Activated naive CD4-positive, alpha-beta T cell treated with Interleukin-2 at 50 U/mL for 16 hours (primary cell): Measurements from ENCODE around the gene TRIM61.
"Not testable (repeated sequence)": the region's sequence is repeated elsewhere in the genome, so short reads cannot be mapped to it uniquely, and the experiment has no call there.

Experiments used
- DNase-seq: peaks from one replicate; pipeline ENCODE4 v3.0.0-alpha.2; 2020

Gene TRIM61

DNA sequence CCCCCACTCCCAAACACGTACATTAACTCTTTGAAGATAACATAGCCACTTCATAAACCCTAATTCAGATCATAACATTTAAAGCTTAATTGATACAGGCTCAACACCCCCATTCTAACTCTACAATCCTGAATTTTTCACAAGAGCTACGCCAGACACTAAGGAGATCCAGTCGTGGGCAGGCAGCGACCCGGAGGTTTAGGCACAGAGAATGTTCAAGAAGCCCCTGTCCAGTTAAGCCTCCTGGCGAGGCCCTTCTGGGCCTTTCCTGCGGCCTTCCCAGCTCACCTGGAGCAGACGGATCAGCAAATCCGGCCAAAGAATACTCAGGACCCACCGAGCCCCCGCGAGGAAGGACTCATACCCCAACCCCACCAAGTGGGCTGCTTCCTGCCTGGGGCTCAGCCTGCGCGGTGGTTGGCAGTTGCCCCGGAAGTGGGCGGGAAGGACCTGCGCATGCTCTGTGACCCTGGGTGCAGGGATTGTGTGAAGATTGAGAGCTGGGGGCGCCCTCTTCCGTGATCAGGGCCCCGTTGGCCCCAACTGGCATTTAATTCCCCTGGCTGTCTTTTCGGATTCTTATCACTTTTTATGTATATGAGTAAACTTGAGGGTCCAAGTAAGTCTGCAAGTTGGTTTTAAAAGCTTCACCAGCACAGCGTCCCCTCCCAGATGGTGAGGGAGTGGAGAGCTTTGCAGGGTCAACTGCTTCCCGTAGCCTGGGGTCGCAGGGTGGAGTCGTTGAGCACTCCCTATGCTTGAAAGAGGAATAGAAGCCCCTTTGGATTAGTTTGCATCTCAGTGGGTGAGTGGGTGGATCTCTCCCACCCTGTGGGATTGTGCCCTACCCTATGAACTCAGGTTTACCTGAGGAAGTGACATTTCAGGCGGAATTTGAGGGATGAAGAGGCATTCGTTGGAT lies at the start of gene TRIM61:
TSS of gene TRIM61 (minus strand) at position 415 of the 922 bp plus-strand sequence. CDS start 7,655 bp downstream, outside the sequence.
- peak; percentile 15 for DNase-seq

DNA sequence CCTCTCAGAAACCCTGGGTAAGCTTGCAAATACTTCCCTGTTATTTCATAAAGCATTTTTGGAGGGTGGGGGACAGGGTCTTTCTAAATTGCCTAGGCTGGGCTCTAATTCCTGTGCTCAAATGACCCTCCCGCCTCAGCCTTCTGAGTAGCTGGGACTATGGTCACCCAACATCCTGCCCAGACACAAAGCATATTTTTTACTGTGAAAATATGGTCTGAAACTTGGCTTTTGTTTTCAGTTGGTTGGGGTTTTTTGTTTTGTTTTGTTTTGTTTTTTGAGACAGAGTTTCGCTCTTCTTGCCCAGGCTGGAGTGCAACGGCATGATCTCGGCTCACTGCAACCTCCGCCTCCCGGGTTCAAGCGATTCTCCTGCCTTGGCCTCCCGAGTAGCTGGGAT lies 48.3 kb upstream of the TRIM61 start:
- DNase-seq = not testable (repeated sequence)

DNA sequence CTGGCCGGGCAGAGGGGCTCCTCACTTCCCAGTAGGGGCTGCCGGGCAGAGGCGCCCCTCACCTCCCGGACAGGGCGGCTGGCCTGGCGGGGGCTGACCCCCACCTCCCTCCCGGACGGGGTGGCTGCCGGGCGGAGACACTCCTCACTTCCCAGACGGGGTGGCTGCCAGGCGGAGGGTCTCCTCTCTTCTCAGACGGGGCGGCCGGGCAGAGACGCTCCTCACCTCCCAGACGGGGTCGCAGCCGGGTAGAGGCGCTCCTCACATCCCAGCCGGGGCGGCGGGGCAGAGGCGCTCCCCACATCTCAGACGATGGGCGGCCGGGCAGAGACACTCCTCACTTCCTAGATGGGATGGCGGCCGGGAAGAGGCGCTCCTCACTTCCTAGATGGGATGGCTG lies 42.5 kb upstream of the TRIM61 start:
- not testable (repeated sequence) for DNase-seq

DNA sequence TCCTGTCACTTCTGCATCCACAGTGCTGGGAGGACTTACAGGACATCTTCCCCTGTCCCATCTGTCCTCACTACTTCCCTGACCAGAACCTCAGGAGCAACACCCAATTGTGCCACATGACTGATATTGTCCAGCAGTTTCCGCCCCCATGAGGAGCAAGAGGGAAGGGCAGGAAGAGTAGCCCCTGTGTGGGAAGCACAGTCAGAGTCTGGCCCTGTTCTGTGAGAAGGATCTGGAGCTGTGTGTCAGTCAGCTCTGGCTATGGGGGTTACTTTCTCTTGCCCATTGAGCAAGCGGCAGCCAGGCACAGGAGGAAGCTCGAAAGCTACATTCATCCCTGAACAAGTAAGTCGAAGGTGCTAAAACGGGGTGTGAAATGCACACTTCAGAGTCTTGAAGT lies 39.5 kb upstream of the TRIM61 start:
- no peak for DNase-seq

DNA sequence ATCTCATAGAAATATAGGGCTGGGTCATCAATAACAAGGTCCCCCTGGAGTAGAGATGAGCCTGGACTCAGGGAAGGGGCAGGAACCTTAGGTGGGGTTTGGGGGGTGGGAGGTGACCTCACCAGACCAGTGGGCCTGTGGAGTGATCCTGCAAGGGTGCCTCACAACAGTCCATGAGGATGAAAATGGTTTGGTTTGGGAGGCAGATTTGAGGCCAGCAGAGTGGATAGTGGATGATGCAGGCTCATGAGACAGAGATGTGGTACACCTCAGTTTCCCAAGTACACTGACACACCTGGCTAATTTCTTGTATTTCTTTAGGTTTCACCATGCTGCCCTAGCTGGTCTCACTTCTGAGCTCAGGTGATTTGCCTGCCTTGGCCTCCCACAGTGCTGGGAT lies 36.2 kb upstream of the TRIM61 start:
- no peak for DNase-seq

DNA sequence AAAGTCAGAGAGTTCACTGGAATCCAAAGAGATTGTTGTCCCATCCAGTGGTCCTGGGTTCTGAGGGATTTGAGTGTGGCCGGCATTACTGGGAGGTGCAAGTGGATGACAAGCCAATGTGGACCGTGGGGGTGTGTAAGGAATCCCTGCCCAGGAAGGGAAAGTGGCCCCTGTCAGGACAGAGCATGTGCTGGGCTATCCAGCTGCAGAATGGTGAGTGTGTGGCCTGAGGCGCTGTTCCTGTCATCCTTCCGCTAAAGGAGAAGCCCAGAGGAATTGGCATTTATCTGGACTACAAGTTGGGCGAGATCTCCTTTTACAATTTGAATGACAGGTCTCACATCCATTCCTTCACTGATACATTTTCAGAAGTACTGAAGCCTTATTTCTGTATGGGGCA lies 33.9 kb upstream of the TRIM61 start:
- no peak for DNase-seq

DNA sequence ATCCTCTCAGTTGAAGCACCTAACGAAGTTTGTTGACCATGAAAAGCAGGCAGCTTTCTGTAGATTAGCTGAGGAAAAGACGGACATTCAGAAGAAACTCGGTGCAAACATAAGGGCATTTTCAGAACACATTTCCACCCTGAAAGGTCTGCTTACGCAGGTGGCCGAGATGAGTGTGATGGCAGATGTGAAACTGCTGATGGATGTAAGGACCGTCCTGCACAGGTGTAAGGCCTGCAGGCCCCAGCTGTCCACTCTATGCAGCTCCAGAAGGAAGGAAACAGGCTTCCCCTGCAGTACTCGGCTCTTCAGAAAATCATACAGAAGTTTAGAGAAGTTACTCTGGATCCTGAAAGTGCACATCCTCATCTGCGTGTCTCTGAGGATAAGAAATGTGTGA lies 33.5 kb upstream of the TRIM61 start:
- no peak for DNase-seq

DNA sequence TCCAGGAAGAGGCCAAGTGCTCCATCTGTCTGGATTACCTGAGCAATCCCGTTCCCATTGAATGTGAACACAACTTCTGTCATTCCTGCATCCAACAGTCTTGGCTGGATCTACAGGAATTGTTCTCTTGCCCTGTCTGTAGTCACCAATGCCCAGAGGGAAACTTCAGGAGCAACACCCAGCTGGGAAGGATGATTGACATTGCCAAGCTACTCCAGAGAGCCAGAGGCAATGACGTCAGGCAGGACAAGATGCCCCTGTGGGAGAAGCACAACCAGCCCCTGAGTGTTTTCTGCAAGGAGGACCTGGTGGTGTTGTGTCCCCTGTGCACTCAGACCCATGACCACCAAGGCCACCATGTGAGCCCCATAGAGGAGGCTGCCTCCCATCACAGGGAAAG lies 33.0 kb upstream of the TRIM61 start:
- no peak for DNase-seq

DNA sequence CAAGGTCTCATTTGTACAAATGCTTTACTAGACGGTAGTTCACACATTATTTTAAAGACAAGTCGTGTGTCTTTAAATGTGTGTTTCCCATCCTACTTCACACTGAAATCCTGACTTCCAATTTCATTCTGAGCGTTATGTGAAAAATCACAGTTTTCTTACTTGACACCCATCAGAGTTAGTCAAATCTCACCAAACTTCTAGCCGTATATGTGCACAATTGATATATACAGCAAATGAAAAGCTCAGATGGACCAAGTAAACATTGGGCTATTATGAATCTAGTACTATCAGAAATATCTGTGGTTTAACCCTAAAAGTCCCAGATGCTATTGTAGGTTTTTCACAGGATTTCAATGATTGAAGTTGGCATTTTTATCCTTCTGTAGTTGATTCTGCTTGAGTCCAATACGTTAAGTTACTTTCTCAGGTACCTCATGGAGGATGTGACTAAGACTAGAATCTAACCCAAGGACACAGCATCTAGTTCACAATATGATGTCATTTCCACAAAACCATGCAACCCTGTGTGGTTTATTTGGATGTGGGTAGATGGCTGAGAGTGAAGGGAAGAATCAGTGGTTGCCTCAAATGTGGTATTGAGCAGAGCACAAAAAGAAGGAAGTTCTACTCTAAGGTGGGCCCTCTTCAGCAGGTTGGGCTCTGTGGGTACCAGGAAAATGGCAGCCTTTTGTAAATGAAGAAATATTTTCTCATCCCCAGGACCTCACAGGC lies 32.2 kb upstream of the TRIM61 start:
- no peak for DNase-seq

DNA sequence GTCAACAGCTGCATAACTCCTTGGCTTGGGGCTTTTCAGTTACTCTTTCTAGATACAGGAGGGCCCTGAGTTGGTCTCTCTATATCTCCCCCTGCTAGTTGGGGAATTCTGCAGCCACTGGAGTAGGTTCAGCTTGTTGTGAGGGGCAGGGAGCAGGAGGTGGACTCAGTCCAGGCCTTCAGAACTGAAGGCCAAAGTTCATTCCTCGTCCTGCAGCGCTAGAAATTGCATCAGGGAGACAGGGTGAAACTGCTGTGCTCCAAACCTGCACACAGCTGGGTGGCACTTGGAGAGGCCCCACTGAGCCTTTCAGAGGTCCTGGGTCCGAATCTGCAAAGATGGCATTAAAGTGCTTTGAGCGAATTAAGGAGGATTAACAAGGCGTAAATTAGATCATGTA lies 29.4 kb upstream of the TRIM61 start:
- no peak for DNase-seq

DNA sequence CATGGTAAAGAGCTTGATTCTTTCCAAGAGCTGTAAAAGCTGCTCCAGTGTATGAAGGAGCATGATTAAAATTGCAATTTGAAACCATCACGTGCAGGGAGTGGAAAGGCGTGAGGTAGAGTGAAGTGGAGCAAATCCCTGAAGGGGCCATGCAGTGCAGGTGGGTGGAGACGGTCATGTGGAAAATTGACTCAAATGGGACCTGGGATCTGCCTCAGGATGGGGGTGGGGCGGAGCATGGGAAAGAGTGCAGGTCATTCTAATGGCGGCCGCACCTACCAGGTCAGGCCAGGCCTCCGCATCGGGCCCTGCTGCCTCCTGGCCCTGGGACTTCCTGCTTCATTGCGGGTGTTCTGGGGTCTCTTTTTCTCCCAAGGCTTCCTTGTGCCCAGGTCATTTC lies 29.0 kb upstream of the TRIM61 start:
- DNase-seq = no peak

DNA sequence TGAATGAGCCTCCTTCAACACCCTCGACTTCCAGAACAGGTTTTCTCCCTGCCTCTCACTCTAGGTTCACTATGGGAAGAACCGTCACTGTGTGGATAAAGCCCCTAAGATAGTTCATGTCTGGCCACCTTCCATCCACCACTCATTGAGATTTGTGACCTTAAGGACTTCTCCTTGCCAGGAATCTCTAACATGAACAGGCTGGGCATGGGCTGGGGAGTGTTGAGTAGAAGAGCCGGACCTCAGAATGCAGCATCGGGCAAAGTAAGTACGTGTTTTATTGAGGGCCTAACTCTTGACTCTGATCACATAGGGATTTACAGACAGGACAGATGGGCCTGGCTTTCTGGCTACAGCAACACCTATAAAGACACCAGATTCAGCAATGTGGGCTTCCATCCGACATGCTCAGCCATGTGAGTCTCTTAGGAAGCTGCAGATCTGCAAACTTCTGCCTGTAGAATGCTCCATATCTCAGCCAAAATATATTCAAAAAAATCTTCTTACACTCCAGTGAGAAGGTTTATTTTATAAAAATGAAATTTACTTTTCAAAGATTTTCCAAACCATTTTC lies 28.0 kb upstream of the TRIM61 start:
- DNase-seq = no peak

DNA sequence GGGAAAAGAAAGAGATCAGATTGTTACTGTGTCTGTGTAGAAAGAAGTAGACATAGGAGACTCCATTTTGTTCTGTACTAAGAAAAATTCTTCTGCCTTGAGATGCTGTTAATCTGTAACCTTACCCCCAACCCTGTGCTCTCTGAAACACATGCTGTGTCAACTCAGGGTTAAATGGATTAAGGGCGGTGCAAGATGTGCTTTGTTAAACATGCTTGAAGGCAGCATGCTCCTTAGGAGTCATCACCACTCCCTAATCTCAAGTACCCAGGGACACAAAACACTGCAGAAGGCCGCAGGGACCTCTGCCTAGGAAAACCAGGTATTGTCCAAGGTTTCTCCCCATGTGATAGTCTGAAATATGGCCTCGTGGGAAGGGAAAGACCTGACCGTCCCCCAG lies 24.5 kb upstream of the TRIM61 start:
- not testable (repeated sequence) for DNase-seq

DNA sequence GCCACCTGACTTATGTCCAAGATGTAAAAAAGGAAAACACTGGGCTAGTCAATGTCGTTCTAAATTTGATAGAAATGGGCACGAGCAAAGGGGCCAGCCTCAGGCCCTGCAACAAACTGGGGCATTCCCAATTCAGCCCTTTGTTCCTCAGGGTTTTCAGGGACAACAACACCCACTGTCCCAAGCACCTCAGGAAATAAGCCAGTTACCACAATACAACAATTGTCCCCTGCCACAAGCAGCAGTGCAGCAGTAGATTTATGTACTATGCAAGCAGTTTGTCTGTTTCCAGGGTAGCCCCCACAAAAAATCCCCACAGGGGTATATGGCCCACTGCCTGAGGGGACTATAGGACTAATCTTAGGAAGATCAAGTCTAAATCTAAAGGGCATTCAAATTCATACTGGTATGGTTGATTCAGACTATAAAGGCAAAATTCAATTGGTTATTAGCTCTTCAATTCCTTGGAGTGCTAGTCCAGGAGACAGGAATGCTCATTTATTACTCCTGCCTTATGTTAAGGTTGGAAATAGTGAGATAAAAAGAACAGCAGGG lies 21.1 kb upstream of the TRIM61 start:
- DNase-seq = not testable (repeated sequence)

DNA sequence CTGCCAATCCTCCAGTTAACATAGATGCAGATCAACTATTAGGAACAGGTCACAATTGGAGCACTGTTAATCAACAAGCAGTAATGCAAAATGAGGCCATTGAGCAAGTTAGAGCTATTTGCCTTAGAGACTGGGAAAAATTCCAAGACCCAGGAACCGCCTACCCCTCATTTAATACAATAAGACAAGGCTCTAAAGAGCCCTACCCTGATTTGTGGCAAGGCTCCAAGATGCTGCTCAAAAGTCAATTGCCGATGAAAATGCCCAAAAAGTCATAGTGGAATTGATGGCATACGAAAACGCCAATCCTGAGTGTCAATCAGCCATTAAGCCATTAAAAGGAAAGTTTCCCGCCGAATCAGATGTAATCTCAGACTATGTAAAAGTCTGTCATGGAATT lies 20.5 kb upstream of the TRIM61 start:
- DNase-seq = no peak

DNA sequence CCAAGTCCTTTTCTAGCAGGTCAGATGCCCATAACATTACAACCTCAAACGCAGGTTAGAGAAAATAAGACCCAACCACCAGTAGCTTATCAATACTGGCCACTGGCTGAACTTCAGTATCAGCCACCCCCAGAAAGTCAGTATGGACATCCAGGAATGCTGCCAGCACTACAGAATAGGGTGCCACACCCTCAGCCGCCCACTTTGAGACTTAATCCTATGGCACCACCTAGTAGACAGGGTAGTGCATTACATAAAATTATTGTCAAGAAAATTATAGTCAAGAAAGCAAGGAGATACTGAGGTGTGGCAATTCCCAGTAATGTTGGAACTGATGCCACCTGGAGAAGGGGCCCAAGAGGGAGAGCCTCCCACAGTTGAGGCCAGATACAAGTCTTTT lies 19.9 kb upstream of the TRIM61 start:
- no peak for DNase-seq

DNA sequence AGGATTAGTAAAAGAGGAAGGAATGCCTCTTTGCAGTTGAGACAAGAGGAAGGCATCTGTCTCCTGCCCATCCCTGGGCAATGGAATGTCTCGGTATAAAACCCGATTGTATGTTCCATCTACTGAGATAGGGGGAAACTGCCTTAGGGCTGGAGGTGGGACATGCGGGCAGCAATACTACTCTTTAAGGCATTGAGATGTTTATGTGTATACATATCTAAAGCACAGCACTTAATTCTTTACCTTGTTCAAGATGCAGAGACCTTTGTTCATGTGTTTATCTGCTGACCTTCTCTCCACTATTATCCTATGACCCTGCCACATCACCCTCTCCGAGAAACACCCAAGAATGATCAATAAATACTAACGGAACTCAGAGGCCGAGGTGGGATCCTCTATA lies 18.7 kb upstream of the TRIM61 start:
- not testable (repeated sequence) for DNase-seq

DNA sequence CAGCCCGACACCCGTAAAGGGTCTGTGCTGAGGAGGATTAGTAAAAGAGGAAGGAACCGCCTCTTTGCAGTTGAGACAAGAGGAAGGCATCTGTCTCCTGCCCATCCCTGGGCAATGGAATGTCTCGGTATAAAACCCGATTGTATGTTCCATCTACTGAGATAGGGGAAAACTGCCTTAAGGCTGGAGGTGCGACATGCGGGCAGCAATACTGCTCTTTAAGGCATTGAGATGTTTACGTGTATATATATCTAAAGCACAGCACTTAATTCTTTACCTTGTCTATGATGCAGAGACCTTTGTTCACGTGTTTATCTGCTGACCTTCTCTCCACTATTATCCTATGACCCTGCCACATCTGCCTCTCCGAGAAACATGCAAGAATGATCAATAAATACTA lies 13.3 kb upstream of the TRIM61 start:
- DNase-seq = not testable (repeated sequence)

DNA sequence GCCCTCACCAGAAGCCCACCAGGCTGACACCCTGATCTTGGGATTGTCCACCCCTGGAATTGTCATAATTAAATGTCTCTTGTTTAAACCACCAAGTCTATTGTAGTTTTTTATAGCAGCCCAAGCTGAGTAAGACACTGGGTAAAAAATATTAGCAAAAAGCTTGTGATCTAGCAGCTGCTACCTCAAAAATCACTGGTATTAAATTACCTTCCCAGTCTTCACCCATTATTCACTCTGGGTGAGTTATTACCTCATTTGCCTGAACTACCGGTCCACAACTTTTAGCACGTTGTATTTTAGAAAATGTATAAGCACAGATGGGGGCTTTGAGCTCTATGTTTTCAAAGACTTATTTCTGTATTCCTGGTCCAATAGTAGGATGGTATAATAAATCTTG lies 12.0 kb upstream of the TRIM61 start:
- no peak for DNase-seq

DNA sequence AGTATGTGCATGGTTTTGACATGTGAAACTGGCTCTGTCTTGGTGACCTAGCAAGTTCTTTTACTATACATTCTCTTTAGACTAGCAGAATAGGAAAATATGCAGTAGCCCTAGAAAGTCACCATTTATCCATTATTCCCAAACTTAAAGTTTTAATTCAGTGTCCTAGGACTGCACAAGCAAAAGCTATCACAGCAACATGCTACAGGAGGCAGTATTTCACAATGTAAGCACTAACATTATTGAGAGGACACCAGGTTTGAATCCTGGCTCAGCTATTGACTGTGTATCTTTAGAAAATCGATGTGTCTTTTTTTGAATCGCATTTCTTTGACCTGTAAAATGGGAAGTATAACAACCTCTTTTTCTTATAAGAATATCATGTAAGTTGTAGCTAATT lies 5.5 kb downstream of the TRIM61 start:
- not testable (repeated sequence) for DNase-seq

DNA sequence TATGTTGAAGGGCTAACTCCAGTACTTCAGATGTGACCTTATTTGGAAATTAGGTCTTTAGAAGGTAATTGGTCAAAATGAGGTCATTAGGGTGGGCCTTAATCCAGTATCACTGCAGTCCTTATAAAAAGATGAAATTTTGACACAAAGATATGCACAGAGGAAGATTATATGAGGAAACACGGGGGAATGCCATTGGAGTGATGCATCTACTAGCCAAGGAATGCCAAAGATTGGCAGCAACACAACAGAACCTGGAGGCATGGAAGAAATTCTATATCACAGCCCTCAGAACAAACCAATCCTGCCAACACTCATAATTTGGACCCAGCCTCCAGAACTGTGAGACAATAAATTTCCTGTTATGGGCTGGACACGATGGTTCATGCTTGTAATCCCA lies 17.6 kb downstream of the TRIM61 start:
- DNase-seq = no peak

DNA sequence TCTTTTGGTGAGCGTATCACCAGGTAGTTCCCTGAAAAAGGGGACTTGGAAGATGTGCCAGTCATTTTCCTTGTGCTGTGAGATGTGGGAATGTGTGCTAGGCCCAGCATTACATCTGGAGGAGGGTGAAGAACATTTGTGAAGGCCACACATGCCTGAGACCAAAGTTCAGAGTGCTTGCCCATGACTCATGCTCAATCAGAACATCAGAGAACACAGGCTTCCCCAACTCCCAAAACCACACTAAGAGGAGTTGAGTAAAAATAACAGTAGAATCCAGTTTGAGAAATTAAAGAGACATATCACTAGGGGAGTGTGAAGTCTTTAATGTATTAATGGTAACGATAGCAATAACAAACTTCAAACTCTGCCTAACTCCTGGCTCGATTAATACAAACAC lies 18.0 kb downstream of the TRIM61 start:
- not testable (repeated sequence) for DNase-seq
